Left renal pelvis (tissue), 4 donors: ENCODE data around the gene MTG1. TPM values are rescaled to one million over a fixed set of nuclear protein-coding genes. Genes with fewer than 3 reads are reported as not detected.

Experiments used
- DNase-seq, 4 donors: peaks; one replicate each; pipeline ENCODE4 v3.0.0-alpha.2; 2013; ENCODE audit warnings: low read depth in 4 of 4, low spot score in 3 of 4
- polyA plus RNA-seq, 4 donors: library from polyadenylated mRNA; unstranded; fragments of 120-200 nt; gene quantifications; one replicate each; pipeline ENCODE4 v1.2.1, GENCODE V29; 2013; ENCODE audit not compliant: insufficient read length in 4 of 4

Gene MTG1
- polyA plus RNA-seq, result 10 to 100 TPM; 55.4 to 94.7 (median 66.1) TPM

- peak; percentile 82 to 92 (median 89) for DNase-seq
Measured at GRCh38 chr10:133394064-133394663, at the start of gene MTG1. TSS of gene MTG1 (plus strand) at chr10:133394157. CDS start at chr10:133394221, 64 bp downstream.

- no peak for DNase-seq
Measured at GRCh38 chr10:133344236-133344635, 49.7 kb upstream of the MTG1 start.

- DNase-seq, result no peak
Measured at GRCh38 chr10:133346413-133346812, 47.5 kb upstream of the MTG1 start.

GRCh38 chr10:133347710-133348517 is 46.0 kb upstream of the MTG1 start:
- no peak for DNase-seq

GRCh38 chr10:133349160-133349568 is 44.8 kb upstream of the MTG1 start:
- DNase-seq, result no peak

GRCh38 chr10:133349577-133350011 is 44.4 kb upstream of the MTG1 start:
- no peak for DNase-seq

GRCh38 chr10:133350283-133350949 is 43.5 kb upstream of the MTG1 start:
- no peak for DNase-seq

- no peak for DNase-seq
Measured at GRCh38 chr10:133350950-133351329, 43.0 kb upstream of the MTG1 start.

- no peak for DNase-seq
Measured at GRCh38 chr10:133351408-133352318, 42.3 kb upstream of the MTG1 start.

- DNase-seq, result no peak
Measured at GRCh38 chr10:133353202-133353959, 40.6 kb upstream of the MTG1 start.

- DNase-seq, result no peak
Measured at GRCh38 chr10:133353988-133354605, 39.9 kb upstream of the MTG1 start.

- no peak for DNase-seq
Measured at GRCh38 chr10:133354672-133355240, 39.2 kb upstream of the MTG1 start.

GRCh38 chr10:133355266-133355665 is 38.7 kb upstream of the MTG1 start:
- DNase-seq, result no peak

- no peak for DNase-seq
Measured at GRCh38 chr10:133355991-133356390, 38.0 kb upstream of the MTG1 start.

GRCh38 chr10:133356549-133357284 is 37.2 kb upstream of the MTG1 start:
- no peak for DNase-seq

- peak in 2 of 4 donors; percentile 50 to 60 for DNase-seq
Measured at GRCh38 chr10:133357285-133358161, 36.4 kb upstream of the MTG1 start, which contains the start of gene FUOM. TSS of gene FUOM (minus strand) at chr10:133358019. CDS start at chr10:133358007, 12 bp downstream.
